GM12874 (cell line): ENCODE data around the gene TBL1XR1.

Experiments used
- TF ChIP-seq, protein P1 (sequence below): IDR thresholded peaks from 2 replicates; pipeline ENCODE4 v1.5.1; 2011; ENCODE audit warnings: low read depth, mild to moderate bottlenecking, control low read depth, low read length, moderate library complexity; ENCODE audit not compliant: insufficient read depth

Gene TBL1XR1

DNA sequence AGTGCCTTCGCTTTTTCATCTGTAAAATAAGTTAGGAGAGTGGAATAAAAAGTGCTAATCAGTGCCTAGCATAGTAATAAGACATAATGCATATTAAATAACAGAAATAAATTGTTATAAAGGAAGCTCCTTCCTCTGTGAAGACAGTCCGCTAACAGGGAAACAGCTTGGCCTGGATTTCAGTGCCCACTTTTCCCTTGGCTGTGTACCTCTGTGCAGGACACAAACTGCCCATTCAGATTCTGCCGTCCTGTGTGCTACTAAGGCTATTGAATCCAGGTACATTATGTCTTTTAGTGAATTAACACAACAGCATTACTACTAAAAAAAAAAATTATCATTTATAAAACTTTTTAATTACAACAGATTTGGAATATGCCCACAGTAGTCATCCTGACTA, 90.7 kb downstream of the TBL1XR1 start:
- TF ChIP-seq, protein P1, sequence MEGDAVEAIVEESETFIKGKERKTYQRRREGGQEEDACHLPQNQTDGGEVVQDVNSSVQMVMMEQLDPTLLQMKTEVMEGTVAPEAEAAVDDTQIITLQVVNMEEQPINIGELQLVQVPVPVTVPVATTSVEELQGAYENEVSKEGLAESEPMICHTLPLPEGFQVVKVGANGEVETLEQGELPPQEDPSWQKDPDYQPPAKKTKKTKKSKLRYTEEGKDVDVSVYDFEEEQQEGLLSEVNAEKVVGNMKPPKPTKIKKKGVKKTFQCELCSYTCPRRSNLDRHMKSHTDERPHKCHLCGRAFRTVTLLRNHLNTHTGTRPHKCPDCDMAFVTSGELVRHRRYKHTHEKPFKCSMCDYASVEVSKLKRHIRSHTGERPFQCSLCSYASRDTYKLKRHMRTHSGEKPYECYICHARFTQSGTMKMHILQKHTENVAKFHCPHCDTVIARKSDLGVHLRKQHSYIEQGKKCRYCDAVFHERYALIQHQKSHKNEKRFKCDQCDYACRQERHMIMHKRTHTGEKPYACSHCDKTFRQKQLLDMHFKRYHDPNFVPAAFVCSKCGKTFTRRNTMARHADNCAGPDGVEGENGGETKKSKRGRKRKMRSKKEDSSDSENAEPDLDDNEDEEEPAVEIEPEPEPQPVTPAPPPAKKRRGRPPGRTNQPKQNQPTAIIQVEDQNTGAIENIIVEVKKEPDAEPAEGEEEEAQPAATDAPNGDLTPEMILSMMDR: no peak

DNA sequence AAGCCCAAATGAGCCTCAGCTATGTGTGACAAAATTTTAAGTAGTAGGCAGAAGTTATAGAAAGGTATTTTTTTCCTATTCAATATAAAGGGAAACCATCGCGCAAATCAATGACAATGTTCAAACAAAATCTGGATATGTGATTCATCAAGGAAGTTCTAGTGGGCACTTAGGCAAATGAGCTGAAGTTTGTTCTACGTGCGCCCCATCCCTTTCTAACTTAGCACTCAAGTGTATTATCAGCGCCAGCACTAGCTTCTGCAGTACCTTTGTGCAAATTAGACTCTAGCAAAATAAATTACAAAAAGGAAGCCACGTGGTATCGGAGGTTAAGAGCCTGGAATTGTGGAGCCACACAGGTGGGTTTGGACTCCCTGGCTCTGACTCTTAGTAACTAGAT, 91.1 kb downstream of the TBL1XR1 start:
- TF ChIP-seq, protein P1: no peak

DNA sequence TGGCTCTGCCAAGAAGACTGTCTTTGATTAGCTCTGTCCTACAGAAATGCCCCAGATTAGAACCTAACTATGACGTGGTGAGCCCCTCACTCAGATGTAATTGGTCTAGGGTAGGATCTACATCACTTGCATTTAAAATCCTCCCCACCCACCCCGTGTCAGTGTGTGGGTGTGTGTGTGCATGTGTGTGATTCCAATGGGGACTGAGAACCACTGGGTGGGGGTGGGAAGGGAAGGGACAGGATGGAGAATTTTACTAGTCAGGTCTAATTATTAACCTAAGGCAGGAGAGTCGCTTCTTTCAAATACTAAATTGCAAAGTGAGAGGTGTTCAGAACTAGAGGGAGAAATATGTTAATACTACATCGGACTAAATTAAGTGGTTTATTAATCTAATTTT, 91.7 kb downstream of the TBL1XR1 start:
- TF ChIP-seq, protein P1: no peak

DNA sequence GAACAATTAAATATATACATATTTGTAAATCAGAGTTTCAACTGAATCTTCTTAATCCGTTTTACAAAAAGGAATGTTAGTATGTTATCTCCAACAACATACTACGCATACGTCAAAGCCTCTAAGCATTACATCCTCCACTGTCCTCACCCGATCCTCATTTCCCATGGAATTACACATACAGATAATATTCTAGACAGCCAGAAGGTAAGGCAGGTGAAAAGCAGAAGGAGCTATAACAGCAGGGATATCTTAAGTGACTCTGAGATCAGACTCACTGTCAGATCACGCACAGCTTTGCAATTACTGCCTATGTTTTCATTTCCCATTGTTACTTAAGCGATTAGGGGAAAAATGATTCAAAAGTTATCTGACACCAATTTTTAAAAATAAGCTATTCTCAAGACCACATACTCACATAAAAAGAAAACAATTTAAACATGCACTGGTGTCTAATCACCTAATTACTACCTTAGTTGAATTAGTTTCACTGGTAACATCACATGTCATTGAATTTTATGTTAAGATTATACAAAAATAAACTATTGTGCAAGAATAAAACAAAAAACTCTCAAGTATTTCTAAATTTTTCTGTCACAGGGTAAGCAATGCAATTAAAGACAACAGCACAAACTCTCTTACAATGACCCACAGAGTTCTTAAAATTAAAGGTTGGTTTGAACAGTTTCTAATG, 92.8 kb downstream of the TBL1XR1 start:
- TF ChIP-seq, protein P1: no peak

DNA sequence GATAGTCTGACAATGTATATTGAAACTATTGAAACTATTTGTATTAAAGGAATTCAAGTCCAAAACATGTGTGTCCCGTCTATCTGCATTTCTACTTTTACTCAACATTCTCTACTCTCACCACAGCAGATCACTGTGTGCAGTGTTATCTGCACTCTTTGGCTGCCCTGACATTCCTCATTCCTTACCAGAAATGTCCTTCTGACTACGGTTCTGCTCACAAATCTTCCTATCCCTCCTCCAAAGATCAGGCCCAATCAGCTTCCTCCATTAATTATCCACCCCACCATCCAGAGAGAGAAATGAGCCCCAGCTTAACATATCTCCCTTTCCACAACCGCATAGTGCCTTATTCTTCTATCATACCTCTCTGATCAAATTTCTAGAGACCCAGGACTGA, 94.7 kb downstream of the TBL1XR1 start:
- TF ChIP-seq, protein P1: no peak

DNA sequence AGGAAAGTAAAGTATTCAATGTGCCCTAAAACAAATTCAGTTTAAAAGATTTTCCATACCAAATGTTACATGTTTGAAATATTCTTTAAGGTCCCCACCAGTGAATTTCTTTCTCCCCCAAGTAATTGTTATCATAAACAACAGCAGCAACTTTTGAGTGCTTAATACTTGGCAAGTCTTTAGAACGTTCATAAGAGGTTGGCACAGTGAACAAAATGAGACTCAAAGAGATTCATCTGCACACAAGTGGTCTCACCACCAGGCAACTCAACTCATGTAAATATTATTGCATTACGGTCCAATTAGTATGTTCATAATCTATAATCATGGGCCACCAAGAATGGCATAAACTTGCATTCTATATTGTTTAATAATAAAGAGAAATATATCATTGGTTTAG, 98.7 kb downstream of the TBL1XR1 start:
- TF ChIP-seq, protein P1: no peak

DNA sequence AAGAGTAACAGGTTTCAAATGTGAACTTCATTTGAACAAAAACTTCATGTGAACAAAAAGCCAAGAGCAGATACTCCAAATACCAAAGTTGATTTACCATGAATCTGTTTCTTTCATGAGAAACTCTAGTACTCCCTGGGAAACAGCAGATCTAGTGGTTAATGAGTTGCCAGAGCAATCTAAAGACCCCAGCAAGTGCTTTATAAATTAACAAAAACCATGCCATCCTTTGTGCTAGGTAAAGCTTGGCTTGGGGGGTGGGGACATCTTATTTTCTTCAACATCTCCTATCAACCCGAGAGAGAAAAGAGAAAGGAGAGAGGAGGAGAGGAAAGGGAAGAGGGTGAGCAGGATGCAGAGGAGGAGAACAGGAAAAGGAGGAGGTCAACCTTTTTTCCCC, 100.7 kb downstream of the TBL1XR1 start:
- TF ChIP-seq, protein P1: no peak
